Skeletal muscle tissue (tissue), 4 donors: ENCODE measurements around the gene BRD1. TPM values are rescaled to one million over a fixed set of nuclear protein-coding genes. Genes with fewer than 3 reads are reported as not detected.
"Not testable (repeated sequence)": the region's sequence is repeated elsewhere in the genome, so short reads cannot be mapped to it uniquely, and the experiment has no call there.

Experiments
- H3K27ac ChIP-seq: one replicate; pipeline ENCODE4 v1.7.0; 2013; ENCODE audit warnings: mild to moderate bottlenecking, low read depth, low read length, inconsistent platforms
- H3K27me3 ChIP-seq, 3 donors: one replicate each; pipeline ENCODE4 v1.7.0; 2013; ENCODE audit warnings: low read length in 3 of 3; ENCODE audit not compliant: control insufficient read depth in 3 of 3, insufficient read depth in 3 of 3
- H3K36me3 ChIP-seq, 3 donors: one replicate each; pipeline ENCODE4 v1.7.0; 2013; ENCODE audit warnings: low read length in 3 of 3; ENCODE audit not compliant: control insufficient read depth in 3 of 3, insufficient read depth in 3 of 3
- H3K4me1 ChIP-seq, 3 donors: one replicate each; pipeline ENCODE4 v1.7.0; 2013; ENCODE audit warnings: low read length in 3 of 3, mild to moderate bottlenecking in 3 of 3; ENCODE audit not compliant: control insufficient read depth in 3 of 3, insufficient read depth in 3 of 3
- H3K4me3 ChIP-seq, 3 donors: one replicate each; pipeline ENCODE4 v1.7.0; 2013; ENCODE audit warnings: low read length in 3 of 3
- H3K9ac ChIP-seq, 3 donors: one replicate each; pipeline ENCODE4 v1.7.0; 2013; ENCODE audit warnings: low read length in 3 of 3, mild to moderate bottlenecking in 3 of 3, moderate library complexity in 2 of 3, low read depth in 1 of 3
- H3K9me3 ChIP-seq, 3 donors: one replicate each; pipeline ENCODE4 v1.7.0; 2013; ENCODE audit warnings: low read length in 3 of 3; ENCODE audit not compliant: control insufficient read depth in 3 of 3
- total RNA-seq: library from RNA; depleted of rRNA; stranded (reverse); fragments of >200 nt; gene quantifications from one replicate; pipeline ENCODE4 v1.2.3, GENCODE V29; 2014
- donor health status: Osteomylitis.

BRD1 gene
- total RNA-seq, 1 donor from 2014 or later, result 27.1 TPM

DNA sequence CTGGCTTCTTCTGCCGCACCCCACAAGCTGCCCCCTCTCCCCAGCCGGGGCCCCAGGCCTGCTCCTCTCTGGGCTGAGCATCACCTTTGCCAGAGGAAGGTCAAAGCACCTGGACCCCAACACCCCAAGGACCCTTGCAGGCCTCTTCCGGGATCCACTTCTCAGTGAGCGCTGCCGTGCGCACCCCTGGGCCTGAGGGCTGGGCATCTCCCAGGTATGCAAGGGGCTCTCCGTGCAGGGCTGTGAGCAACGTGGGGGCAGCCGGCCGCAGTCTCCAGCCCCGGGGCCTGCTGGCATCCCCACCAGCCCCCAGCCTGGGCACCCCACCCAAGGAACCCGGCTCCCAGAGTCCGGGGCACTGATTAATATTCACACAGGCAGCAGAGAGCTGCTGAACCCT lies 64.0 kb downstream of the BRD1 start:
- no peak overlapping the region for H3K9ac ChIP-seq
- H3K4me1 ChIP-seq, result peaks cover 13 to 17% (median 14%) of the 10 kb centered on the region in 3 donors
- no peak overlapping the region for H3K27ac ChIP-seq
- no peaks in the 10 kb centered on the region for H3K9me3 ChIP-seq
- no peaks in the 10 kb centered on the region for H3K36me3 ChIP-seq
- H3K4me3 ChIP-seq, result no peak overlapping the region
- H3K27me3 ChIP-seq, result no peaks in the 10 kb centered on the region

DNA sequence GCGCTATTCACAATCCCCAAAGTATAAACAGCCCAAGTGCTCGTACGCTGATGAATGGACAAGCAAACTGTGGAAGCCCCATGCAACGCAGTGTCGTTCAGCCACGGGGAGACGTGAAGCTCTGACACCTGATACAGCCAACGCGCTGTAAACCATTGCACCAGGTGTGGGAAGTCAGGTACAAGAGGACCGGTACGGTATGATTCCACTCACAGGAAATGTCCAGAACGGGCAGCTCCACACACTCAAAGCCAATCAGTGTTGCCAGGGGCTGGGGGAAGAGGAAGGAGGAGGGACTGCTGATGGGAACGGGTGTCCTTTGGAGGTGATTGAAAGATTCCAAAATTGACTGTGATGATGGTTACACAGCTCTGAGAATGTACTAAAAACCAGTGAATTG lies 64.5 kb downstream of the BRD1 start:
- Histone ChIP-seq H3K27me3 (no peaks in the 10 kb centered on the region), H3K9ac (no peak overlapping the region), H3K9me3 (no peaks in the 10 kb centered on the region), H3K27ac (no peak overlapping the region), H3K36me3 (no peaks in the 10 kb centered on the region), H3K4me3 (no peak overlapping the region), H3K4me1 (peaks cover 10 to 14% (median 13%) of the 10 kb centered on the region in 3 donors)

DNA sequence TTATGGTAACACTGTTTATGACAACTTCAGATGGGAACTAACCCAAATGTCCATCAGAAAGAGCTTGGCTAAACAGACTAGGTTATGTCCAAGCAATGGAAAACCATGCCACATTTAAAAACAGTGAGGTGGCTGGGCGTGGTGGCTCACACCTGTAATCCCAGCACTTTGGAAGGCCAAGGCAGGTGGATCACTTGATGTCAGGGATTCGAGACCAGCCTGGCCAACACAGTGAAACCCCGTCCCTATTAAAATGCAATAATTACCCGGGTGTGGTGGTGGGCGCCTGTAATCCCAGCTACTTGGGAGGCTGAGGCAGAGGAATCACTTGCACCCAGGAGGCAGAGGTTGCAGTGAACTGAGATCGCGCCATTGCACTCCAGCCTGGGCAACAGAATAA lies 65.1 kb downstream of the BRD1 start:
- peaks cover 10 to 14% (median 13%) of the 10 kb centered on the region in 3 donors for H3K4me1 ChIP-seq
- not testable (repeated sequence) for H3K27ac ChIP-seq, H3K36me3 ChIP-seq, H3K9me3 ChIP-seq, H3K4me3 ChIP-seq, H3K9ac ChIP-seq, H3K27me3 ChIP-seq

DNA sequence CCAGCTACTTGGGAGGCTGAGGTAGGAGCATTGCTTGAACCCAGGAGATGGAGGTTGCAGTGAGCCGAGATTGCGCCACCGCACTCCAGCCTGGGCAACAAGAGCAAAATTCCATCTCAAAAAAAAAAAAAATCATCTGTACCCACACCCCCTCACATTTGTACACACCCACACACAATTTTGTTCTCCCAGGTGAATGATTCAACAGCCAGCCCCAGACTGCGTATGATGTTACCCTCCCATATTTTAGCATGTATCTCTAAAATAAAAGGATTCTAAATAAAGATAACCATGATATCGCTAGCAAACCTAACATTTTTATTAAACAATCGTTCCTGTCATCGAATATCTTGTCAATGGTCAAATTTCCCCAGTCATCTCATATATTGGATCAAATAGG lies 65.8 kb downstream of the BRD1 start:
- Histone ChIP-seq H3K27ac (no peak overlapping the region), H3K9me3 (no peaks in the 10 kb centered on the region), H3K36me3 (no peaks in the 10 kb centered on the region), H3K27me3 (peaks cover 0 to 2% (median 0%) of the 10 kb centered on the region in 3 donors), H3K4me3 (no peak overlapping the region), H3K4me1 (peaks cover 10 to 14% (median 13%) of the 10 kb centered on the region in 3 donors), H3K9ac (no peak overlapping the region)

DNA sequence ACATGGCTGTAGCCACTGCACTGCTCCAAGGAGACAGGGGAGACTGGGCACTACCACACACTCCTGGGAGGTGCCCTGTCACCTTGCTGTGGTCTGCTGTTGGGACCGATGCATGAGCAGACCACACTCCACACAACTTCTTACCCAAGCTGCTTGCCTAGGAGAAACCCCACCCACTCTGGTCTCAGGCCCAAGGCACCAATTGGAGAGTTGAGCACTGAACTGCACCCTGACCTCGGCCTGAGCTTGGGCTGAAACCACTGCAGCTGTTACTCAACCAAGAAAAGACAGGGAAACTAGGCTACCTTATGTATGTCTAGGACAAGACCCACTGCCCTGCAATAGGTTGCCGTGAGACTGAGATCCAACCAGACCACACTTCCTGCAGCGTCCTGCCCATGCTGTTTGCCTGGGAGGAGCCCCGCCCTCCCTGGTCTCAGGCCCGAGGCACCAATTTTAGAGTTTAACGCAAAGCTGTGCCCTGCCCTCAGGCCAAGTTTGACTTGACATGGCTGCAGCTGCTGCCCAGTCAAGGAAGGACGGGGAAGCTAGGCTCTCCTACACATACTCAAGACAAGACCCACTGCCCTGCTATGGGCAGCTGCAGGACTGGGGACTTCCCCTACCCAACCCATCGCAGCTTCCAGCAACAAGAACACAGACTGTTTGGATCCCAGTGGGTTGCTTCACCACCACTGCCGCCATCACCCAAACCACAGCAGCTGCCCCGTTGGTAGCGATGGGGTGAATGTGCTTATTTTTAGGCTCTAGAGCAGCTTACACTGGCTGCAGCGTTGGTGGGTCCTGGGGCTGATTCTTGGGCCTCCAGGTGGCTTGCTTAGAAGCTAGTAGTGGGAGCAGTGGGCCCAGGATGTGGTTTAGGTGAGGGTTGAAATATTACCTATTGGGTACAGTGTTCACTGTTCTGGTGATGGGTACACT lies 66.8 kb downstream of the BRD1 start:
- Histone ChIP-seq H3K9ac (no peak overlapping the region), H3K36me3 (no peaks in the 10 kb centered on the region), H3K4me3 (no peak overlapping the region), H3K4me1 (peaks cover 10 to 14% (median 13%) of the 10 kb centered on the region in 3 donors), H3K27ac (no peak overlapping the region), H3K27me3 (peaks cover 2 to 7% (median 4%) of the 10 kb centered on the region in 3 donors), H3K9me3 (no peaks in the 10 kb centered on the region)

DNA sequence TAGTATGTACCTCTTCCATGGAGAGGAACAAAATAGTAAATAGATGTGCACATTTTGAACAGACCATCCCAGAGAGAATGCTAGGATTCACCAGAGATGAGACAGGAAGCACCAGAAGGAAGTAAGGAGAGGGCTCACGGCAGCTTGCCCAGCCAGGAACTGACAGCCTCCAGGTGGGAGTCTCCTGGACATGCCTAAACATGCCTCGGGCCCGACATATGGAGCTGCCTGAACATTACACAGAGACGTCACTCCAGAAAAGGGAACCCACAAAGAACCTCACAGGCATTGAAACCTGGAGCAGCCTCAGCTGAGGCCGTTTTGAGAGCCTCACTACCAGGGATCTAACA lies 67.4 kb downstream of the BRD1 start:
- H3K9ac ChIP-seq, result no peak overlapping the region
- H3K36me3 ChIP-seq, result no peaks in the 10 kb centered on the region
- H3K9me3 ChIP-seq, result no peaks in the 10 kb centered on the region
- peaks cover 10 to 14% (median 13%) of the 10 kb centered on the region in 3 donors for H3K4me1 ChIP-seq
- peaks cover 4 to 7% (median 5%) of the 10 kb centered on the region in 3 donors for H3K27me3 ChIP-seq
- no peak overlapping the region for H3K4me3 ChIP-seq
- H3K27ac ChIP-seq, result no peak overlapping the region

DNA sequence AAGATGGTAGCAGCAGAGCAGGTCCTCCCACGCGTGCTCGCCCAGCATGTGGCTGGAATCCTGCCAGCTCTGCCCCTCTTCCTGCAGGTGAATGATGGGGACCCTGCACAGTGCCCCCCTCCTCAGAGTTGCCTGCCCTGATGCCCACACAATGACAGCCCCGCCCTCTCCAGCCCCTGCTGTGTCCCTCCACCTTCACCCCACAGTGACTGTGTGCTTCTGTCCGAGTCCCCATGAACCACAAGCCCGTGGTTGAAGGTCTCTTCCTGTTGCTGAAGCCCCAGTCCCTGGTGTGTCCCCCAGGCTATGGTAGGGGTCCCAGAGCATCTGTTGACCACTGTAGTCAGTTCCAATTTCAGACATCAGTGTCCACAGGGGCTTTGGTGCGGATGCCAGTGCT lies 71.0 kb downstream of the BRD1 start:
- Histone ChIP-seq H3K4me1 (peaks cover 10 to 14% (median 13%) of the 10 kb centered on the region in 3 donors), H3K27me3 (peaks cover 16 to 18% (median 18%) of the 10 kb centered on the region in 3 donors), H3K9ac (no peak overlapping the region), H3K9me3 (no peaks in the 10 kb centered on the region), H3K27ac (no peak overlapping the region), H3K4me3 (no peak overlapping the region), H3K36me3 (no peaks in the 10 kb centered on the region)

DNA sequence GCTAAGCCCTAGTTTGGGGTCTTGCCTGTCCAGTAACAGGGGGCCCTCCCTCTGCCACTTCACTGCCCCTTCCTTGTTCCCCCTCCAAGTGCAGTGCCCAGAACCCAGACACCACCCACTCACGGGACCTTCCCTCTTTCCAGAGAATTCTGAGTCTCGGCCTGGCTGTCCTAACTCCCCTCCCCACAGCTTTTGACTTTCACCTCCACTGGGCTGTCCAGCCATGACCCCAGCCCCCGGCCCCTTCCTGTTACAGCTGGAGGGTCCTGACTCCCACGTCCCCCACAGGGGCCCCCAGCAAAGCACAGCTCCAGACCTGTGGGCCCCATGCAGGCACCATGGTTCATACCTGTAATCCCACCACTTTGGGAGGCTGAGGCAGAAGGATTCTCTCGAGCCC lies 71.5 kb downstream of the BRD1 start:
- Histone ChIP-seq H3K9ac (no peak overlapping the region), H3K27ac (no peak overlapping the region), H3K27me3 (peaks cover 16 to 18% (median 18%) of the 10 kb centered on the region in 3 donors), H3K36me3 (no peaks in the 10 kb centered on the region), H3K4me3 (no peak overlapping the region), H3K4me1 (peaks cover 9 to 14% (median 12%) of the 10 kb centered on the region in 3 donors), H3K9me3 (no peaks in the 10 kb centered on the region)

DNA sequence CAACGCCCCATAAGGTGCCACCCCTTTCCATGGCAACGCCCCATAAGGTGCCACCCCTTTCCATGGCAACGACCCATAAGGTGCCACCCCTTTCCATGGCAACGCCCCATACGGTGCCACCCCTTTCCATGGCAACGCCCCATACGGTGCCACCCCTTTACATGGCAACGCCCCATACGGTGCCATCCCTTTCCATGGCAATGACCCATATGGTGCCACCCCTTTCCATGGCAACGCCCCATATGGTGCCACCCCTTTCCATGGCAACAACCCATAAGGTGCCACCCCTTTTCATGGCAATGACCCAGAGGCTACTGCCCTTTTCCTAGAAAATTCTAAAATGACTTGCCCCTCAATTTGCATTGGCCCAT lies 72.1 kb downstream of the BRD1 start:
- peaks cover 3 to 8% (median 6%) of the 10 kb centered on the region in 3 donors for H3K4me1 ChIP-seq
- H3K36me3 ChIP-seq, result no peaks in the 10 kb centered on the region
- H3K9me3 ChIP-seq, result no peaks in the 10 kb centered on the region
- no peak overlapping the region for H3K4me3 ChIP-seq
- H3K9ac ChIP-seq, result no peak overlapping the region
- H3K27ac ChIP-seq, result no peak overlapping the region
- H3K27me3 ChIP-seq, result peaks cover 16 to 18% (median 18%) of the 10 kb centered on the region in 3 donors
